Tibial nerve (tissue), 4 donors: ENCODE results near the gene GBF1. TPM values are rescaled to one million over a fixed set of nuclear protein-coding genes. Genes with fewer than 3 reads are reported as not detected.

ENCODE experiments used
- DNase-seq, 2 donors: peaks; one replicate each; pipeline ENCODE4 v3.0.0-alpha.2; 2019; ENCODE audit warnings: low spot score in 2 of 2
- H3K27ac ChIP-seq, 4 donors: fragments of 200-600 bp; sonication (generic) in 3 of 4; one replicate each; pipeline ENCODE4 v1.5.1; 2017 to 2019; ENCODE audit warnings: mild to moderate bottlenecking in 1 of 4
- H3K27me3 ChIP-seq, 2 donors: fragments of 200-600 bp; sonication (generic) in 1 of 2; one replicate each; pipeline versions ENCODE4 v1.5.1 to v1.6.0; 2017 to 2019
- H3K36me3 ChIP-seq, 3 donors: fragments of 200-600 bp; sonication (generic); one replicate each; pipeline ENCODE4 v1.5.1; 2018 to 2019
- H3K4me1 ChIP-seq, 4 donors: fragments of 200-600 bp; sonication (generic) in 3 of 4; one replicate each; pipeline ENCODE4 v1.5.1; 2017 to 2019
- H3K4me3 ChIP-seq, 4 donors: fragments of 200-600 bp; sonication (generic) in 3 of 4; one replicate each; pipeline ENCODE4 v1.5.1; 2017 to 2019; ENCODE audit warnings: mild to moderate bottlenecking in 1 of 4, moderate library complexity in 1 of 4
- H3K9me3 ChIP-seq, 4 donors: fragments of 200-600 bp; sonication (generic) in 3 of 4; one replicate each; pipeline ENCODE4 v1.5.1; 2017 to 2019
- EP300 ChIP-seq, 2 donors: sonication (generic); formaldehyde crosslinking; IDR thresholded peaks; one replicate each; pipeline ENCODE4 v1.6.1; 2017; ENCODE audit warnings: antibody characterized with exemption in 2 of 2, mild to moderate bottlenecking in 1 of 2
- POLR2A ChIP-seq, 2 donors: fragments of 450-650 bp; IDR thresholded peaks; one replicate each; pipeline ENCODE4 v1.6.1; 2017; ENCODE audit warnings: antibody characterized with exemption in 2 of 2, mild to moderate bottlenecking in 2 of 2, moderate library complexity in 2 of 2
- WGBS, 2 donors: methylation state at CpG; one replicate each; pipeline ENCODE4 v1.1.5; 2018; 5-methylcytosine and 5-hydroxymethylcytosine counted together
- total RNA-seq, 4 donors: library from RNA; depleted of rRNA; stranded (reverse); fragments of >200 nt; gene quantifications; one replicate each; pipeline ENCODE4 v1.1.0, GENCODE V29; 2016
- TF ChIP-seq, protein P1 (sequence below), 5 experiments: fragments of 200-600 bp in 3 of 5; fragments of 450-650 bp in 2 of 5; sonication (generic) in 3 of 5; IDR thresholded peaks; one replicate each; pipeline ENCODE4 v1.5.1; 2016 to 2019; ENCODE audit warnings: antibody characterized with exemption in 5 of 5, mild to moderate bottlenecking in 3 of 5, moderate library complexity in 2 of 5

Gene GBF1
- total RNA-seq, 4 donors from 2014 or later: 31.0 to 38.0 (median 36.1) TPM

DNA sequence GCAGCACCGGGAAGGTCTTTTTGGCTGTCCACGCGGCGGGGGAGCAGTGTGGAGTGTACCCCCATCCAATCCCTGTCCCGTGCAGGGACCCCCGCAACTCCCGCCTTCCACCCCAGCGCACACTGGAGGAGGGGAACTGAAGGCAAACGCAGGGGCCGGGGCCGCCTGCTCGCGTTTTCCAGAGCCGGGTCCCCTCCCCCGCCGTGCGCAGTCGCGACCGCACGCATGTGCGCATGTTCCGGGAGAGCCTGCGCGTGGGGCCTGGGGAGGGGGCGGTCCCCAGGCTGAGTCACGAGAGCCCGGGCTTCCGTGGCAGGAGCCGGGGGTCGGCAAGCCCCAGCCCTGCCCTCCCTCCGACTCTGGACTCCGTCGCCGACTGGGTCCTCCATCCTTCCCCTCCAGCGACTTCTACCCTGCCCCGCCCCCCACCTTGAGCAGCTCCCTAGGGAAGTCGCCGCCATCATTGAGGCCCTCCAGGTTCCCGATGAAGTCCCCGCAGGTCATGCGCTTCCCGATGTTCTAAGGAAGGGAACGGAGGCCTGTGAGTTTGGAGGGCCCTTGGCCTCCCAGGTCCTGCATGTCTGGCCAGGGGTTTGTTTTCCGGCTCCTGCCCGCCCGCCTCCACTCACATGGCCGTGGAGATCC lies 165.2 kb downstream of the GBF1 start:
- TF ChIP-seq, protein P1, sequence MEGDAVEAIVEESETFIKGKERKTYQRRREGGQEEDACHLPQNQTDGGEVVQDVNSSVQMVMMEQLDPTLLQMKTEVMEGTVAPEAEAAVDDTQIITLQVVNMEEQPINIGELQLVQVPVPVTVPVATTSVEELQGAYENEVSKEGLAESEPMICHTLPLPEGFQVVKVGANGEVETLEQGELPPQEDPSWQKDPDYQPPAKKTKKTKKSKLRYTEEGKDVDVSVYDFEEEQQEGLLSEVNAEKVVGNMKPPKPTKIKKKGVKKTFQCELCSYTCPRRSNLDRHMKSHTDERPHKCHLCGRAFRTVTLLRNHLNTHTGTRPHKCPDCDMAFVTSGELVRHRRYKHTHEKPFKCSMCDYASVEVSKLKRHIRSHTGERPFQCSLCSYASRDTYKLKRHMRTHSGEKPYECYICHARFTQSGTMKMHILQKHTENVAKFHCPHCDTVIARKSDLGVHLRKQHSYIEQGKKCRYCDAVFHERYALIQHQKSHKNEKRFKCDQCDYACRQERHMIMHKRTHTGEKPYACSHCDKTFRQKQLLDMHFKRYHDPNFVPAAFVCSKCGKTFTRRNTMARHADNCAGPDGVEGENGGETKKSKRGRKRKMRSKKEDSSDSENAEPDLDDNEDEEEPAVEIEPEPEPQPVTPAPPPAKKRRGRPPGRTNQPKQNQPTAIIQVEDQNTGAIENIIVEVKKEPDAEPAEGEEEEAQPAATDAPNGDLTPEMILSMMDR (IDR thresholded peaks at IDR 0.05): no peak
- TF ChIP-seq EP300 (IDR thresholded peaks at IDR 0.05): no peak
- H3K27ac ChIP-seq: no peak overlapping the region
- no peak for DNase-seq

DNA sequence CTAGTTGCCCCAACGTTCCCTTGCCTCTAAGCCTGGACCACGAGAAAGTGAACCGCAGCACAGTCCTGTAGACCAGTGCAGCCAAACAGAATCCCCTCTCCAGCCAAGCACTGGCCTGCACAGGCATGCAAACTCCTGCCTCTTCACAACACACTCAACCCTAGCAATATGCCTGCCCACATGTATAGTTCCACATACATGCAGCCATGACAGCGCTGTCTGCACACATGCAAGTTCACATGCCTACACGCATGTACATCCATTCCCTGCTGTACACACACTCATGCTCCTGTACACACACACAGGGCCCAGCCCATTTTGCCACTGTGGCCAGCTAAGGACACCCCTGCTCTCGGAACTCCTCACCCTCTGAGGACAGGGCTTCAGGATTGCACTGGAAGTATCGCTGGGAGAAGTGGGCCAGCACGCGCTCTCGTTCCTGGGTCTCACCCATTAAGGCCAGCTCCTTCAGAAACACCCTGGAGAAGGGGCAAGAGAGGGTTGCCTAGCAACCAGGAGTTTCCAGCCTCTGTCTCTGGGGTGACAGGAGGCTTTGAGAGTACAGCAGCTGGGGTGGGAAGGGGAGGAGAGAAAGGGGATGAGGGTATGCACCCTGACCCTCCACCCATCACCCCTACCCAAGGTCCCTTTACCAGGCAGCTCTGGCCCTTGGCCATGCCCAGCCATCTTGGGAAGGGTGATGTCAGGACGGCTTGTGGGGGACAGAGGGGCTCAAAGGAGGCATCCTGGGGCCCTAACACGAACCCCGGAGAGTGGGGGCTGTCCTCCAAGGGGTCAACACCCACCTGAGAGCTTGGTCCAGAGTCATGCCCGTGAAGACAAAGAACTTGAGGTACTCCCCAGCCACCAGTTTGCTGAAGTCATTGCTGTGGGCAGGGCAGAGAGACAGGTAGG lies 166.3 kb downstream of the GBF1 start:
- Histone ChIP-seq H3K9me3 (no peaks in the 10 kb centered on the region), H3K27me3 (peaks cover 0 to 97% of the 10 kb centered on the region in 2 donors), H3K36me3 (no peaks in the 10 kb centered on the region), H3K4me3 (no peak overlapping the region), H3K4me1 (peaks cover 0 to 25% (median 12%) of the 10 kb centered on the region in 4 donors), H3K27ac (no peak overlapping the region)
- 80 to 85% methylated on average over 14 of the region's 14 CpGs for WGBS, 2 donors
- DNase-seq: no peak
- TF ChIP-seq, protein P1 (IDR thresholded peaks at IDR 0.05): no peak
- TF ChIP-seq POLR2A (IDR thresholded peaks at IDR 0.05) (no peak), EP300 (IDR thresholded peaks at IDR 0.05) (no peak)

More for the DNA sequence above, 165.2 kb downstream of the GBF1 start:
- WGBS, 2 donors: 1 to 2% methylated on average over 17 to 45 of the region's 48 CpGs
- Histone ChIP-seq H3K4me3 (peak overlapping the region in 1 of 4 donors; percentile 27), H3K27me3 (peaks cover 0 to 87% of the 10 kb centered on the region in 2 donors), H3K36me3 (no peaks in the 10 kb centered on the region), H3K9me3 (no peaks in the 10 kb centered on the region), H3K4me1 (peaks cover 0 to 25% (median 12%) of the 10 kb centered on the region in 4 donors)

DNA sequence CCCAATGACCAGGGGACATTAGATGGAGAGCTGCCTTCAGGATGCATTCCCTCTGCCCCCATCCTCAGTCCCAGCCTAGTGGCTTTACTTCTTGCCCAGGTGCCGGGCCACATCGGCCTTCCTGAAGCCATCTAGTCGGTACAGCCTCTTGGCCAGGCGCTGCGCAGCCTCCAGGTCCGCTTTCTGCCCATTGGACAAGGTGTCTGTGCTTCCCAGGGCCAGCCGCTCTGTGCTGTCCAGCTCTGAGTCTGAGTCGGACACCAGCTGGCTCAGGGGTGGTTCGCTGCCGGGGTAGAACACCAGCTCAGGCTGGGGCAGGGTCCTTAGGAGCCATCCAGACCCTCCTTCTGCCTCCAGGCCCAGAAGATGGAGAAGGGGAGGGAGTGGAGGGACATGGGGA lies 167.0 kb downstream of the GBF1 start:
- no peak overlapping the region for H3K27ac ChIP-seq
- 89% methylated on average over 6 to 10 of the region's 10 CpGs for WGBS, 2 donors
- DNase-seq: no peak
- H3K9me3 ChIP-seq: no peaks in the 10 kb centered on the region
- no peak overlapping the region for H3K4me3 ChIP-seq
- H3K27me3 ChIP-seq: peaks cover 0 to 97% of the 10 kb centered on the region in 2 donors
- TF ChIP-seq, protein P1 (IDR thresholded peaks at IDR 0.05): no peak
- no peak for TF ChIP-seq EP300 (IDR thresholded peaks at IDR 0.05)
- no peak for TF ChIP-seq POLR2A (IDR thresholded peaks at IDR 0.05)
- peaks cover 0 to 25% (median 12%) of the 10 kb centered on the region in 4 donors for H3K4me1 ChIP-seq
- H3K36me3 ChIP-seq: no peaks in the 10 kb centered on the region

DNA sequence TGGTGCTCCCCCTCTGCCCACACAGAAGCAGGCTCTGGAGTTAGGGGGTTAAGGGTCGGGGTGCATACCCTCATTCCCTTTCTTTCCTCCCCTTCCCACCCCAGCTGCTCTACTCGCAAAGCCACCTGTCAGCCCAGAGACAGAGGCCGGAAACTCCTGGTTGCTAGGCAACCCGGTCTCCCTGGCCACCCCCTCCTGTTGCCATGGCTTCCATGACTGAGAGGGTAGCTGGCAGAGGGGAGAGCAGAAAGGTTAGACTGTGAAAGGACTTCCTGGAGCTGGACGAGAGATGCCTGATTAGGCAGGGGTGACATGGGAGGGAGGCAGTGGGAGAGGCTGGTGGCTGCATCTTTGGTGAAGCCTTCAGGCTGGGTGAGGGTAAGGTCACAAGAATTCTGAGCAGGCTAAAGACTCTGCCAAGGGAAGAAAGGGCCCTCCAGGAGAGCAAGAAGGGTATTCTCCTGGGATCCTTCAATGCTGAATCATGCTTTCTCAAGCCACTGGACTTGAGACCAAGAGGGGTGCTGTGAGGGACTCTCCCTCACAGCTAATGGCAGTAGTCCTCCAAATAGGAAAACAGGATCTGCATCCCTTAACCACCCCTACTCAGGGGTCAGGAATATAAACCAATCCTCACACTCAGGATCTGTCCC lies 167.8 kb downstream of the GBF1 start:
- TF ChIP-seq, protein P1 (IDR thresholded peaks at IDR 0.05): no peak
- TF ChIP-seq POLR2A (IDR thresholded peaks at IDR 0.05) (no peak), EP300 (IDR thresholded peaks at IDR 0.05) (no peak)
- H3K27me3 ChIP-seq: peaks cover 0 to 97% of the 10 kb centered on the region in 2 donors

More for the DNA sequence above, 167.8 kb downstream of the GBF1 start:
- Histone ChIP-seq H3K4me1 (peaks cover 0 to 24% (median 12%) of the 10 kb centered on the region in 4 donors), H3K9me3 (no peaks in the 10 kb centered on the region), H3K36me3 (no peaks in the 10 kb centered on the region), H3K4me3 (no peak overlapping the region), H3K27ac (no peak overlapping the region)
- no peak for DNase-seq
- 13 to 17% methylated on average over 5 of the region's 5 CpGs for WGBS, 2 donors
